ENCODE measurements around the gene MRPL48. TPM values are rescaled to one million over a fixed set of nuclear protein-coding genes. Genes with fewer than 3 reads are reported as not detected.

MRPL48 gene
- total RNA-seq, 1 donor from 2014 or later = 26.4 TPM

DNA sequence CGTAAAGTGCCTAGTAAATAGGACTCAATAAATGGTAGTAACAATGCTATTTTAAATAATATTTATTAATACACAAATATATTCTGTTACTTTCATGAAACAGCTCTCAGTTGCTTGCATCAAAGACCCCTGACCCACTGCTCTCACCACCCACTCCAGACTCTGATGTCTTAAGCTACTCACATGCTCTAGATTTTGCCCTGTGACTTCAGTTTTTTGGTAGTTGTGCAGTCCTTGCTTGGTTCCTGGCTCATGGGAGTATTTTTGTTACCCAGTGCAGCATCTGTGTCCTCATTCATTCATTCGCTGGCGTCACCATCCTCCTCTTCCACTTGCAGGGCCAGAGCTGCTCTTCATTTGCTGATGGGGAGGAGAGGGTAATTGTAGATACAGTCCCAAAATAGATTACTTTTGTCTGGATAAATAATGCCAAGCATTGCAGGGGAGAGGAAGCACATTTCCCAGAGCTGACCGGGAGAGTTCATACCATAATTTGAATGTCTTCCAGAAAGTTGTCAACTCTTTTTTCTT lies 12.7 kb downstream of the MRPL48 start:
- Mint-ChIP-seq H3K27me3 (ENCODE audit: unreplicated experiment) (no peaks in the 10 kb centered on the region), H3K27ac (ENCODE audit: unreplicated experiment) (no peak overlapping the region), H3K36me3 (ENCODE audit: unreplicated experiment) (peaks cover 4% of the 10 kb centered on the region), H3K4me3 (ENCODE audit: unreplicated experiment) (no peak overlapping the region), H3K9me3 (ENCODE audit: unreplicated experiment) (no peaks in the 10 kb centered on the region), H3K4me1 (ENCODE audit: unreplicated experiment) (peaks cover 3% of the 10 kb centered on the region)
- no peak for DNase-seq (ENCODE audit: extremely low spot score, unreplicated experiment)
- no peak for TF ChIP-seq CTCF (IDR thresholded peaks at IDR 0.05)

- no peak overlapping the region for H3K4me3 Mint-ChIP-seq (ENCODE audit: unreplicated experiment)
- H3K27me3 Mint-ChIP-seq (ENCODE audit: unreplicated experiment) = no peaks in the 10 kb centered on the region
- H3K4me1 Mint-ChIP-seq (ENCODE audit: unreplicated experiment) = peaks cover 3% of the 10 kb centered on the region
- DNase-seq (ENCODE audit: extremely low spot score, unreplicated experiment) = no peak
- no peak overlapping the region for H3K27ac Mint-ChIP-seq (ENCODE audit: unreplicated experiment)
- no peaks in the 10 kb centered on the region for H3K9me3 Mint-ChIP-seq (ENCODE audit: unreplicated experiment)
- no peak for TF ChIP-seq CTCF (IDR thresholded peaks at IDR 0.05)
- H3K36me3 Mint-ChIP-seq (ENCODE audit: unreplicated experiment) = peaks cover 7% of the 10 kb centered on the region
Measured at GRCh38 chr11:73801136-73801535, 13.5 kb downstream of the MRPL48 start.

- H3K9me3 Mint-ChIP-seq (ENCODE audit: unreplicated experiment) = no peaks in the 10 kb centered on the region
- H3K4me1 Mint-ChIP-seq (ENCODE audit: unreplicated experiment) = peaks cover 3% of the 10 kb centered on the region
- H3K36me3 Mint-ChIP-seq (ENCODE audit: unreplicated experiment) = peaks cover 10% of the 10 kb centered on the region
- no peak for DNase-seq (ENCODE audit: extremely low spot score, unreplicated experiment)
- H3K27me3 Mint-ChIP-seq (ENCODE audit: unreplicated experiment) = no peaks in the 10 kb centered on the region
- no peak for TF ChIP-seq CTCF (IDR thresholded peaks at IDR 0.05)
- H3K27ac Mint-ChIP-seq (ENCODE audit: unreplicated experiment) = no peak overlapping the region
- no peak overlapping the region for H3K4me3 Mint-ChIP-seq (ENCODE audit: unreplicated experiment)
Measured at GRCh38 chr11:73804712-73805111, 17.0 kb downstream of the MRPL48 start.

DNA sequence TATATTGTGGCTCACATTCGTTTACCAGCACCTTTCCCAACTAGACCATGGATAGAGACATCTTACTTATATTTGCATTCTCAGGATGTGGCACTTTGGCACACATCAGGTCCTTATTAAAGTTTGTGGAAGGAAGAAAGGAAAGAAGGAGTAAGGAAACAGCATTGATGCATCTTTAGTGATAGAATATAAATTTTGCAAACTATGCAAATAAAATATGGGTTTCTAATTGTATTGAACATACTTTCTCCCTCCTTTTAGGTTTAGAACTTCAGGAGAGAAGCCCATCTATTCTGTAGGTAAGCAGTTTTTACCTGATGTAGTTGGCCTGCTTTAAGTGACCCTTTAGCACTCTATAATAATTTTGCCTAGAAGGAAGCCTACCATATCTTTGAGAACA lies 20.4 kb downstream of the MRPL48 start:
- TF ChIP-seq CTCF (IDR thresholded peaks at IDR 0.05) = no peak
- Mint-ChIP-seq H3K27ac (ENCODE audit: unreplicated experiment) (no peak overlapping the region), H3K27me3 (ENCODE audit: unreplicated experiment) (no peaks in the 10 kb centered on the region), H3K9me3 (ENCODE audit: unreplicated experiment) (no peaks in the 10 kb centered on the region), H3K4me1 (ENCODE audit: unreplicated experiment) (peaks cover 8% of the 10 kb centered on the region), H3K36me3 (ENCODE audit: unreplicated experiment) (peaks cover 10% of the 10 kb centered on the region), H3K4me3 (ENCODE audit: unreplicated experiment) (no peak overlapping the region)
- DNase-seq (ENCODE audit: extremely low spot score, unreplicated experiment) = no peak

- H3K4me3 Mint-ChIP-seq (ENCODE audit: unreplicated experiment) = no peak overlapping the region
Measured at GRCh38 chr11:73810637-73811036, 23.0 kb downstream of the MRPL48 start.

More at GRCh38 chr11:73810637-73811036, 23.0 kb downstream of the MRPL48 start:
- Mint-ChIP-seq H3K4me1 (ENCODE audit: unreplicated experiment) (peaks cover 8% of the 10 kb centered on the region), H3K27ac (ENCODE audit: unreplicated experiment) (peak overlapping the region; percentile 63), H3K36me3 (ENCODE audit: unreplicated experiment) (peaks cover 10% of the 10 kb centered on the region), H3K9me3 (ENCODE audit: unreplicated experiment) (no peaks in the 10 kb centered on the region), H3K27me3 (ENCODE audit: unreplicated experiment) (no peaks in the 10 kb centered on the region)
- DNase-seq (ENCODE audit: extremely low spot score, unreplicated experiment) = no peak
- TF ChIP-seq CTCF (IDR thresholded peaks at IDR 0.05) = no peak

Data from osteocyte (in vitro differentiated cells).